ENCODE measurements around the gene DPP6.

The DPP6 gene

GRCh38 chr7:154412105-154412504 lies 359.9 kb downstream of the DPP6 start:
- no peak for DNase-seq (ENCODE audit: low spot score)

GRCh38 chr7:154415709-154416399 lies 363.7 kb downstream of the DPP6 start:
- no peak for DNase-seq (ENCODE audit: low spot score)

- DNase-seq (ENCODE audit: low spot score), result no peak
These were observed 364.5 kb downstream of the DPP6 start for GRCh38 chr7:154416714-154417113.

- no peak for DNase-seq (ENCODE audit: low spot score)
These were observed 367.1 kb downstream of the DPP6 start for GRCh38 chr7:154419344-154419743.

- DNase-seq (ENCODE audit: low spot score), result no peak
These were observed 371.0 kb downstream of the DPP6 start for GRCh38 chr7:154423231-154423630.

- no peak for DNase-seq (ENCODE audit: low spot score)
These were observed 372.2 kb downstream of the DPP6 start for GRCh38 chr7:154424350-154424749.

- DNase-seq (ENCODE audit: low spot score), result no peak
These were observed 373.1 kb downstream of the DPP6 start for GRCh38 chr7:154425271-154425670.

- no peak for DNase-seq (ENCODE audit: low spot score)
These were observed 374.6 kb downstream of the DPP6 start for GRCh38 chr7:154426778-154427177.

- no peak for DNase-seq (ENCODE audit: low spot score)
These were observed 375.3 kb downstream of the DPP6 start for GRCh38 chr7:154427533-154427932.

- no peak for DNase-seq (ENCODE audit: low spot score)
These were observed 377.6 kb downstream of the DPP6 start for GRCh38 chr7:154429666-154430404.

GRCh38 chr7:154430640-154431039 lies 378.4 kb downstream of the DPP6 start:
- no peak for DNase-seq (ENCODE audit: low spot score)

GRCh38 chr7:154431045-154431444 lies 378.8 kb downstream of the DPP6 start:
- no peak for DNase-seq (ENCODE audit: low spot score)

- DNase-seq (ENCODE audit: low spot score), result no peak
These were observed 381.7 kb downstream of the DPP6 start for GRCh38 chr7:154433632-154434598.

- DNase-seq (ENCODE audit: low spot score), result no peak
These were observed 384.4 kb downstream of the DPP6 start for GRCh38 chr7:154436560-154436959.

- no peak for DNase-seq (ENCODE audit: low spot score)
These were observed 385.0 kb downstream of the DPP6 start for GRCh38 chr7:154437234-154437633.

GRCh38 chr7:154438571-154439367 lies 386.6 kb downstream of the DPP6 start:
- DNase-seq (ENCODE audit: low spot score), result no peak

- DNase-seq (ENCODE audit: low spot score), result no peak
These were observed 387.9 kb downstream of the DPP6 start for GRCh38 chr7:154440058-154440457.

GRCh38 chr7:154440651-154441050 lies 388.5 kb downstream of the DPP6 start:
- DNase-seq (ENCODE audit: low spot score), result no peak

- DNase-seq (ENCODE audit: low spot score), result no peak
These were observed 389.6 kb downstream of the DPP6 start for GRCh38 chr7:154441811-154442210.

- DNase-seq (ENCODE audit: low spot score), result no peak
These were observed 390.7 kb downstream of the DPP6 start for GRCh38 chr7:154442939-154443338.

GRCh38 chr7:154450451-154450850 lies 398.3 kb downstream of the DPP6 start:
- no peak for DNase-seq (ENCODE audit: low spot score)

Data from COLO829 (cell line).